ENCODE results near the gene PRKAG2. TPM values are rescaled to one million over a fixed set of nuclear protein-coding genes. Genes with fewer than 3 reads are reported as not detected.

The PRKAG2 gene
- polyA plus RNA-seq, 3 donors, result 29.2 to 59.8 (median 30.9) TPM

GRCh38 chr7:151657173-151657572 lies 219.7 kb downstream of the PRKAG2 start:
- Histone ChIP-seq H3K27me3 (ENCODE audit: control insufficient read depth in 2 of 2, insufficient read depth in 2 of 2, low read length in 2 of 2) (no peaks in the 10 kb centered on the region), H3K4me3 (replicated peaks in 1 of 3; ENCODE audit: low read depth in 2 of 3, low read length in 3 of 3) (no peak overlapping the region), H3K36me3 (replicated peaks in 1 of 2; ENCODE audit: control insufficient read depth in 1 of 2, insufficient read depth in 2 of 2, low read length in 2 of 2) (peaks cover 0 to 27% of the 10 kb centered on the region in 2 donors), H3K4me1 (ENCODE audit: control insufficient read depth in 1 of 2, insufficient read depth in 2 of 2, low read length in 2 of 2) (peaks cover 0 to under 1% of the 10 kb centered on the region in 2 donors), H3K9me3 (replicated peaks in 1 of 2; ENCODE audit: control insufficient read depth in 1 of 2, insufficient read depth in 1 of 2, low read length in 2 of 2) (no peaks in the 10 kb centered on the region), H3K79me2 (ENCODE audit: insufficient read depth, low read length) (no peaks in the 10 kb centered on the region), H2AFZ (ENCODE audit: insufficient read depth, low read depth, low read length, poor library complexity, severe bottlenecking) (no peak overlapping the region), H4K20me1 (ENCODE audit: insufficient read depth, low read length) (peaks cover 84% of the 10 kb centered on the region), H3K27ac (ENCODE audit: low read depth in 1 of 2, low read length in 2 of 2) (no peak overlapping the region), H3K4me2 (replicated peaks; ENCODE audit: extremely low read depth, low read length, poor library complexity, severe bottlenecking) (no peak overlapping the region), H3K9ac (ENCODE audit: insufficient read depth, low read length, poor library complexity, severe bottlenecking) (no peak overlapping the region)
- Mint-ChIP-seq H3K4me3 (no peak overlapping the region), H3K4me1 (peaks cover 1% of the 10 kb centered on the region), H3K27me3 (ENCODE audit: low read depth in 3 of 3) (no peaks in the 10 kb centered on the region), H3K27ac (no peak overlapping the region), H3K36me3 (peaks cover 10 to 28% of the 10 kb centered on the region in 2 donors), H3K9me3 (no peaks in the 10 kb centered on the region)
- TF ChIP-seq CTCF (IDR thresholded peaks at IDR 0.05), result no peak
- WGBS (ENCODE audit: insufficient coverage), result 80% methylated on average over 1 of the region's 3 CpGs
- intact Hi-C loops (cut with micrococcal nuclease), result no loop called here
- no peak for DNase-seq

GRCh38 chr7:151655555-151655954 lies 221.4 kb downstream of the PRKAG2 start:
- no peak for DNase-seq
- H3K4me3 Mint-ChIP-seq, result no peak overlapping the region
- H3K4me1 Mint-ChIP-seq, result peaks cover 16% of the 10 kb centered on the region
- H3K27me3 Mint-ChIP-seq (ENCODE audit: low read depth in 3 of 3), result no peaks in the 10 kb centered on the region
- no peak overlapping the region for H3K27ac Mint-ChIP-seq
- Histone ChIP-seq H2AFZ (ENCODE audit: insufficient read depth, low read depth, low read length, poor library complexity, severe bottlenecking) (no peak overlapping the region), H3K4me1 (ENCODE audit: control insufficient read depth in 1 of 2, insufficient read depth in 2 of 2, low read length in 2 of 2) (peaks cover 13 to 16% of the 10 kb centered on the region in 2 donors), H3K79me2 (ENCODE audit: insufficient read depth, low read length) (no peaks in the 10 kb centered on the region), H3K4me3 (replicated peaks in 1 of 3; ENCODE audit: low read depth in 2 of 3, low read length in 3 of 3) (no peak overlapping the region), H3K9ac (ENCODE audit: insufficient read depth, low read length, poor library complexity, severe bottlenecking) (no peak overlapping the region), H3K27me3 (ENCODE audit: control insufficient read depth in 2 of 2, insufficient read depth in 2 of 2, low read length in 2 of 2) (no peaks in the 10 kb centered on the region), H4K20me1 (ENCODE audit: insufficient read depth, low read length) (peaks cover 84% of the 10 kb centered on the region), H3K9me3 (replicated peaks in 1 of 2; ENCODE audit: control insufficient read depth in 1 of 2, insufficient read depth in 1 of 2, low read length in 2 of 2) (no peaks in the 10 kb centered on the region), H3K36me3 (replicated peaks in 1 of 2; ENCODE audit: control insufficient read depth in 1 of 2, insufficient read depth in 2 of 2, low read length in 2 of 2) (peaks cover 0 to 27% of the 10 kb centered on the region in 2 donors), H3K27ac (ENCODE audit: low read depth in 1 of 2, low read length in 2 of 2) (no peak overlapping the region), H3K4me2 (replicated peaks; ENCODE audit: extremely low read depth, low read length, poor library complexity, severe bottlenecking) (no peak overlapping the region)
- WGBS (ENCODE audit: insufficient coverage), result no CpG with 5 or more reads among the region's 3 CpGs
- TF ChIP-seq CTCF (IDR thresholded peaks at IDR 0.05), result no peak
- H3K9me3 Mint-ChIP-seq, result no peaks in the 10 kb centered on the region
- peaks cover 8 to 26% of the 10 kb centered on the region in 2 donors for H3K36me3 Mint-ChIP-seq
- intact Hi-C loops (cut with micrococcal nuclease), result no loop called here
